ENCODE data around the gene TGFB1. TPM values are rescaled to one million over a fixed set of nuclear protein-coding genes. Genes with fewer than 3 reads are reported as not detected.
"Not testable (repeated sequence)": the region's sequence is repeated elsewhere in the genome, so short reads cannot be mapped to it uniquely, and the experiment has no call there.

Gene TGFB1
- total and polyA plus RNA-seq, 9 of the 15 experiments (the other 6 are each of a cell fraction or from before 2014, with no cell fraction given), result 0.24 to 159 (median 17.2) TPM

GRCh38 chr19:41371541-41371940, 17.8 kb upstream of the TGFB1 start (continued):
- TF ChIP-seq, protein P1, sequence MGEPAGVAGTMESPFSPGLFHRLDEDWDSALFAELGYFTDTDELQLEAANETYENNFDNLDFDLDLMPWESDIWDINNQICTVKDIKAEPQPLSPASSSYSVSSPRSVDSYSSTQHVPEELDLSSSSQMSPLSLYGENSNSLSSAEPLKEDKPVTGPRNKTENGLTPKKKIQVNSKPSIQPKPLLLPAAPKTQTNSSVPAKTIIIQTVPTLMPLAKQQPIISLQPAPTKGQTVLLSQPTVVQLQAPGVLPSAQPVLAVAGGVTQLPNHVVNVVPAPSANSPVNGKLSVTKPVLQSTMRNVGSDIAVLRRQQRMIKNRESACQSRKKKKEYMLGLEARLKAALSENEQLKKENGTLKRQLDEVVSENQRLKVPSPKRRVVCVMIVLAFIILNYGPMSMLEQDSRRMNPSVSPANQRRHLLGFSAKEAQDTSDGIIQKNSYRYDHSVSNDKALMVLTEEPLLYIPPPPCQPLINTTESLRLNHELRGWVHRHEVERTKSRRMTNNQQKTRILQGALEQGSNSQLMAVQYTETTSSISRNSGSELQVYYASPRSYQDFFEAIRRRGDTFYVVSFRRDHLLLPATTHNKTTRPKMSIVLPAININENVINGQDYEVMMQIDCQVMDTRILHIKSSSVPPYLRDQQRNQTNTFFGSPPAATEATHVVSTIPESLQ (CRISPR knock-in tag; IDR thresholded peaks at IDR 0.05), result no peak

GRCh38 chr19:41371119-41371518, 17.4 kb upstream of the TGFB1 start:
- 89% methylated on average over 5 of the region's 5 CpGs for WGBS (ENCODE audit: insufficient coverage, low coverage, missing lambda C conversion rate)
- DNase-seq (ENCODE audit: extremely low read depth in 1 of 4, low spot score in 3 of 4); BruUV-seq (replicated peaks); intact Hi-C loops (cut with micrococcal nuclease); H3K4me3 ChIP-seq; FAIRE-seq; H3K9ac ChIP-seq (ENCODE audit: insufficient read depth in 1 of 2, low read depth in 2 of 2, low read length in 2 of 2); POLR2A ChIA-PET; in situ Hi-C loops (cut with MboI); ATAC-seq; H3K9me3 ChIP-seq (replicated peaks; ENCODE audit: control insufficient read depth, insufficient read depth, low read depth, low read length); H3K36me3 ChIP-seq (ENCODE audit: control insufficient read depth, insufficient read depth, low read length); H2AFZ ChIP-seq (ENCODE audit: low read depth, low read length); H3K4me2 ChIP-seq (ENCODE audit: insufficient read depth, low read length); H3K9me1 ChIP-seq (ENCODE audit: control insufficient read depth, insufficient read depth, low read length); H4K20me1 ChIP-seq (replicated peaks; ENCODE audit: control insufficient read depth, insufficient read depth, low read length); H3K27ac ChIP-seq (ENCODE audit: extremely low read depth, low read depth, low read length); H3K27me3 ChIP-seq (ENCODE audit: control insufficient read depth in 2 of 2, insufficient read depth in 2 of 2, low read length in 2 of 2); CTCF ChIA-PET (ENCODE audit: low intra/inter-chr PET ratio): not testable (repeated sequence)
- H3K4me1 ChIP-seq (replicated peaks in 1 of 2; ENCODE audit: control insufficient read depth in 2 of 2, insufficient read depth in 2 of 2, low read length in 2 of 2), result peaks cover 22 to 42% of the 10 kb centered on the region in 2 experiments
- peaks cover 29% of the 10 kb centered on the region for H3K79me2 ChIP-seq (ENCODE audit: control insufficient read depth, insufficient read depth, low read length)

- in situ Hi-C loops (cut with MboI) (no loop called here), intact Hi-C loops (cut with micrococcal nuclease) (loop anchor here (10.0 kb wide), 1 partner anchor 65 kb away; the partner anchor contains the start of gene DMAC2)
- H3K36me3 ChIP-seq (ENCODE audit: control insufficient read depth, insufficient read depth, low read length), result no peaks in the 10 kb centered on the region; the same call in 2 of the 3 replicates
- no peaks in the 10 kb centered on the region for H3K9me1 ChIP-seq (ENCODE audit: control insufficient read depth, insufficient read depth, low read length)
- DNase-seq (ENCODE audit: extremely low read depth in 1 of 4, low spot score in 3 of 4) (no peak), FAIRE-seq (no peak), ATAC-seq (no peak)
- no TSS peak for BruUV-seq (replicated peaks)
- H3K79me2 ChIP-seq (ENCODE audit: control insufficient read depth, insufficient read depth, low read length), result peaks cover 39% of the 10 kb centered on the region
- H3K9me3 ChIP-seq (replicated peaks; ENCODE audit: control insufficient read depth, insufficient read depth, low read depth, low read length), result no peaks in the 10 kb centered on the region
- H3K27ac ChIP-seq (ENCODE audit: extremely low read depth, low read depth, low read length), result no peak overlapping the region
- ChIA-PET CTCF (ENCODE audit: low intra/inter-chr PET ratio) (no interaction called here), POLR2A (no interaction called here)
- H3K4me2 ChIP-seq (ENCODE audit: insufficient read depth, low read length), result no peak overlapping the region
- no peaks in the 10 kb centered on the region for H3K27me3 ChIP-seq (ENCODE audit: control insufficient read depth in 2 of 2, insufficient read depth in 2 of 2, low read length in 2 of 2)
- H3K4me1 ChIP-seq (replicated peaks in 1 of 2; ENCODE audit: control insufficient read depth in 2 of 2, insufficient read depth in 2 of 2, low read length in 2 of 2), result peaks cover 23 to 46% of the 10 kb centered on the region in 2 experiments
- H3K4me3 ChIP-seq, result no peak overlapping the region
- no peak overlapping the region for H3K9ac ChIP-seq (ENCODE audit: insufficient read depth in 1 of 2, low read depth in 2 of 2, low read length in 2 of 2)
- no peaks in the 10 kb centered on the region for H4K20me1 ChIP-seq (replicated peaks; ENCODE audit: control insufficient read depth, insufficient read depth, low read length)
- no peak overlapping the region for H2AFZ ChIP-seq (ENCODE audit: low read depth, low read length)
- 95% methylated on average over 2 of the region's 2 CpGs for WGBS (ENCODE audit: insufficient coverage, low coverage, missing lambda C conversion rate)
- no peak for TF ChIP-seq HES1 (IDR thresholded peaks at IDR 0.05; ENCODE audit: low read depth)
- no peak for TF ChIP-seq SMAD4 (CRISPR knock-in tag; conservative IDR thresholded peaks at IDR 0.05)
- no peak for TF ChIP-seq BRD4 (IDR thresholded peaks at IDR 0.05)
- TF ChIP-seq ZNF316 (IDR thresholded peaks at IDR 0.05), result peak; percentile 63
- no peak for TF ChIP-seq GTF2A2 (tag; IDR thresholded peaks at IDR 0.05)
- no peak for TF ChIP-seq PHF21A (IDR thresholded peaks at IDR 0.05; ENCODE audit: borderline replicate concordance, low read depth)
- TF ChIP-seq EHMT2 (IDR thresholded peaks at IDR 0.05), result no peak
- TF ChIP-seq ZFP91 (CRISPR knock-in tag; IDR thresholded peaks at IDR 0.05), result no peak
- no peak for TF ChIP-seq ILK (tag; IDR thresholded peaks at IDR 0.05; ENCODE audit: borderline replicate concordance, low read depth)
These were observed 16.0 kb upstream of the TGFB1 start for GRCh38 chr19:41369769-41370168.
